Stimulated activated CD8-positive, alpha-beta memory T cell treated with anti-CD3 and anti-CD28 coated beads, Interleukin-7, amount 100 ng/mL, for 4 hours (primary cell): ENCODE results near the gene RNF133.

ENCODE experiments used
- DNase-seq, 2 donors: peaks; one replicate each; pipeline ENCODE4 v3.0.0-alpha.2; 2020; ENCODE audit warnings: low read depth in 2 of 2

RNF133 gene, protein sequence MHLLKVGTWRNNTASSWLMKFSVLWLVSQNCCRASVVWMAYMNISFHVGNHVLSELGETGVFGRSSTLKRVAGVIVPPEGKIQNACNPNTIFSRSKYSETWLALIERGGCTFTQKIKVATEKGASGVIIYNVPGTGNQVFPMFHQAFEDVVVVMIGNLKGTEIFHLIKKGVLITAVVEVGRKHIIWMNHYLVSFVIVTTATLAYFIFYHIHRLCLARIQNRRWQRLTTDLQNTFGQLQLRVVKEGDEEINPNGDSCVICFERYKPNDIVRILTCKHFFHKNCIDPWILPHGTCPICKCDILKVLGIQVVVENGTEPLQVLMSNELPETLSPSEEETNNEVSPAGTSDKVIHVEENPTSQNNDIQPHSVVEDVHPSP

DNA sequence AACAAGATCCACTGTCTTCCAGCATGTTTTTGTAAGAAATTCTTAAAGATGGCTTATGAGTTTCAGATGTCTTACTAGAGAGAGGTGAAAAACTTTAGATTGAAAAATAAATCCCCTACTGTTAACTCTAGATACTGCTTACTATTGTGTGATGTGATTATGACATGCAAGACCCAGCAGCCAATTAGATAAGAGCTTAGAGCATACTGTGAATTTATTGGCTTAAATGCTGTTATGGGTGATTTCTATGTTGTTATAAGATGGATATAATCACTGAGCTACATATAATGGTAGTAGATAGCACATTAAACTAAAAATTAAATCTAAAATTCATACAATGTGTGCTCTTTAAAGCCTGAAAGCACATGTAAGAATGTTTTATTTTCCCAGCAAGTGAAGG, at the start of gene RNF133:
RNF133 (minus strand) TSS at position 101 of the 400 bp plus-strand sequence. CDS start 199 bp downstream, outside the sequence.
- no peak for DNase-seq

DNA sequence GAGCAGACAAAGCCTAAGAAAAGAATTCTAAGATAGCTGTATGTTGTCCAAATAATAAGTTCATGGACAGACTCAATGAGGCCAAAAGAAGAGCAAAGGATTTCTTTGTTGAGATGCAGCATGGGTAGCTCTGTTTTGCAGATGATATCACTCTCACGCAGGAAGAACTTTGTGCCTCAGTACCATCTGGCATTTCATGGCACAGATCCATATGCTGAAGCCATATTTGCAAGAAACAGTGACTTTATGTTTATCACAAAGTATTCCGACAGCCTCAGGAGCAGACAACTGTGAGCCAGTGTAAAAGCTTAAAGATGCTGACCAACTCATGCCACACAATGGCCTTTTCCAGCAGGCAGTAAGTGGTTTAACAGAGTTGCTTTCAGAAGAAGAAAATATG, 49.3 kb upstream of the RNF133 start:
- DNase-seq = no peak

DNA sequence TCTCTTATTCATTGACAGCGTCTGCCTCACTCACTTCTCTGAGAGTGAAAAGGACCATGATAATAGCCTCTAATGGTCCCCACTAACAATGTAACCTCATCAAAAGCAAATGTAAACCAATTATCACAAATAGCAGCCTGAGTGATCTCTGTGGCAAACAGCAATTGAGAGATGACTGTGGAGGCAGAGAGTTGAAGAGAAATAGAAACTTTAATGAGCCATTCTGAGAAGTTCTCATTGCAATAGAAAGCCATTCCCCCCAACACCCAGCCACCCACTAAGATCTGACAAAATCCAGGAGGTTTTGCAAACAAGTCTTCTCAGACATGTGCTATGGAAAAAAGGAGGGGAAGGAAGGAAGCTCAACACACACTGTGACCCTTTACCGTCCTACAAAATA, 48.0 kb upstream of the RNF133 start:
- no peak for DNase-seq

DNA sequence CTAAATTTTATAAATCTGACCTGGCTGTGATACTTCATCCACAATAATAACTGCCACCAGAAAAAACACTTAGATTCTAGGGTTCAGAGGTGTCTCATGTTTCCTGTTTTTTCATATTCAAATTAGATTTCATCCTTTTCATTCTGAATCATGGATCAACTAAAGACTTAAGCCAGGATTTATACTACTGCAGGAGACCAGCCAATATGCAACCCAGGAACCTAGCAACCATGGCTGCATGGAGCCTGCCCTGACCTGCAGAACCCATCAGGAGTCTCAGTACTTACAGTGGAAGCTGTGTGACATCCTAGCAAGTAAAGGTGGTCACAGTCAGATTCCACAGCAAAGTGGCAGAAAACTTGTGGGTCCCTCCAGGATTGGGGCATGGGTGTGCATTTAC, 44.3 kb upstream of the RNF133 start:
- DNase-seq = no peak

DNA sequence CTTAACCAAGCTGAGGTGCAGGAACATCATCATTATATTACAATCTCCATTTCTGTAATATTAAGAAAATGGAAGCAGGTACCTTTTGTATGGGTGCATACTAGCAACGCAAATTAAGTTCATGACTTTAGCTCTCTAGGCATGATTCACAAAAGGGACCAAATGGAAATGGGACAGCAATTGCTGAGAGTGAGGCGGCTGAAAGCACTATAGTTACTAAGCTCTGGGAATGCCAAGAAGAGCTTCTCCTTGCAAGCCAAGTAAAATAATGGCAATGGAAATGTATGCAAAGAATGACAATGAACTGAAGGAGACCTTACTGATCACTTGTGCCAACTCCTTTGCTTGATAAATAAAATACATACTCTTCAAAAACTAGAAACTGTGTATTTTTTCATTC, 40.0 kb upstream of the RNF133 start:
- no peak for DNase-seq

DNA sequence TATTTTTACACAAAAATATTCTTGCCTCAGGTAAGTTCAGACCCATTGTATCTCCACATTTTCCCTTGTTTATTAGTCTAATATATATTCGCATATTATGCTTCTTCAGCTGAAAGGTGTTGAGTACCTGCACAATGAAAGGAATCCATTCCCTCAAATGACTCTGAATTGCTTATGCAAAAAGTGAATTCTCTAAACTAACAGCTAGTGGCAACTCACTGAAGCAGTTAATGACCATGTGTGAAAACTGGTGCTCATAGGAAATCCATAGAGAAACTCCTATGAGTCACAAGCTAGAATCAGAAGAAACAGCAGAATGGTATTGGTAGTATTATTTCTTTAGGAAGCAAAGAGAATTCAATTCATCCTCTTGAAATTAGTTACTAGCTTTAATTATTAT, 37.3 kb upstream of the RNF133 start:
- DNase-seq = no peak

DNA sequence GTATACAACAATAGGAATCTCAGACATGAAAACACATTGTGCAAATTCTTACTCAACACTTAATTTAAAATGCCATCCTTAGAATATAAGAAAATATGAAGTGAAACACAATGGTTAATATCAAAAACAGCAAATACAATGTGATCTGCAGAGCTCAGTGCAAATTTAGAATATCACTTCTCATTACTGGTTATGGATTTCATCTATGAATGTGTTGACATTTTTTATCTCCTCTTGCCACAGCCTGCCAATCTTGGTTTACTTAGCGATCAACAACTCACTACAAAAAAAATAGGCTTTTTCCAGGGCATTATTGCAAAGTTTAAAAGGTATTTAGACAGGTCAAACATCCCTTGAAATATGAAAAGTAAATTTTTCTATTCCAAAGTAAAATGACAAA, 28.8 kb upstream of the RNF133 start:
- no peak for DNase-seq

DNA sequence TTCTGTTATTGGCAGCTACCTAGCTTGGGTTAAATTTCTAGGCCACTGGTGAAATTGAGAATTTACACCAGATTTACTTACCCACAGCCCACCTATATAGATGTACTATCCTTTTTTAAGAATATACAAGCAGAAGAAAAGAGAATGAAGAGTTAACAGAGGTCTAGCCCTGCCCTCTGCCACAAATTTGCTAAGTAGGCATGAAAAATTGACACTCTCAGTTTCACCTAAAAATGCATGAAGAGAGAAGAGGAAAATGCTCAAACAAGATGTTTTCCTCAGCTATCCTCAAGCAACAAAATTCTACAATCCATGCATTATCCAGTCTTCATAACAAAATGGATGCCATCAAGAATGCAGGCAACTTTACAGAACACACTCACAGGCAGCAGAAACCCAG, 28.4 kb upstream of the RNF133 start:
- no peak for DNase-seq

DNA sequence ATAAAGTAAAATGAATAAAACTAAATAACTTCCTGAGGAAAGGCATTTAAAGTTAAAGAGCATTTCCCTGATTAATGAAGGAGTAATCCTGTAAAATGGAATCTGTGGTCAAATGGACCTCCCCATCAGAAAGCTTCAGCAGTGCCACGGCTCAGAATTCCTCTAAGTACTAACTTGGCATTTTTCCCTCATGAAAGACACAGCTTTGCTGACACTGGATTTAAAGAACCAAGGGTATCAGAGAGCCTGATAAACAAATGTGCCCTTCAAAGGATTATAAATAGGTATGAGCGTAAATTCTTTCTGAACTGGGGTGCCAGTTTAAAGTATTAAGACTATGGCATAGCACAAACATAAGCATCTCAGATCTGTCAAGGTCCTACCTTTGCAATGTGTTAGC, 28.0 kb upstream of the RNF133 start:
- no peak for DNase-seq

DNA sequence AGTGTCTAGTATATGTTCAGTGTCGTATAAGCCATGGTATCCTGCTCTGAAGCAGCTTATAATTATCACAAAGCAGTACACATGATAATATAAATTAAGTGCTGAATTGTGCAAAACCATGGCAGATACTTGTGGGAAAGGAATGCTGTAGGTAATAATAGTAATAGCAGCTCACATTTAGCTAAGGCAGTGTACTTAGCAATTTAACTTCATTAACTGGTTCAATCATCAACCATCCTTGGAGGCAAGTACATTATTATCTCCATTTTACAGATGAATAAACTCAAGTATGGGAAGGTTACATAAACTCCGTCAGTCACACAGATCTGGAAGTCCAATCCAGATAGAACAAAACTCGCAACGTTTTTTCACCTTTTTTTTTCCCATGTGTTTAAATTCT, 25.4 kb upstream of the RNF133 start:
- no peak for DNase-seq

DNA sequence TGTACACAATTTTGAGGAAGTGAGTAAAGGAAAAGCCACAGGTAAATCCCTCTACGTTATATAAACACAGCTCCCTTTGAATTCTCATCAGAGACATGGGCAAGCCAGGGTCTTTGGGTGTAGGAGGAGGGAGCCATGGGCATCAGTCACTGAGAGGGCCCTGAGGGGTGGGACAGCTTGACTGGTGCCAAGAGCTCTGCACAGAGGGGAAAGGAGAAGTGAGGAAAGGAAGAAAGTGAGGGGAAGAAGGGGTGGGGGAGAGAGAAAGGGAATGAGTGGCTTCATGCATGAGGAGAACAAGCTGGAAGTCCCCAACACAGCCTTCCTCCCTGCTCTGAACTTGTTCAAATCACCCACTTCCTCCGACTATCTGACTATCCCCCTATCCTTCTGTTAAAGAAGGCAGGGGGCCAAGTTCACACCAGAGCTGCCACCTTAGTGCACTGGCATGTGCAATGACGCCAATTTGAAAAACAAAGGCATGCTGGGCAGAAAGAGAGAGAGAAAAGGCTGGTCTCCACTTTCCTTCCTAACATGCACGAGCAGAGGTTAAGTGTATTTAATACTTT, 20.2 kb upstream of the RNF133 start:
- no peak for DNase-seq

DNA sequence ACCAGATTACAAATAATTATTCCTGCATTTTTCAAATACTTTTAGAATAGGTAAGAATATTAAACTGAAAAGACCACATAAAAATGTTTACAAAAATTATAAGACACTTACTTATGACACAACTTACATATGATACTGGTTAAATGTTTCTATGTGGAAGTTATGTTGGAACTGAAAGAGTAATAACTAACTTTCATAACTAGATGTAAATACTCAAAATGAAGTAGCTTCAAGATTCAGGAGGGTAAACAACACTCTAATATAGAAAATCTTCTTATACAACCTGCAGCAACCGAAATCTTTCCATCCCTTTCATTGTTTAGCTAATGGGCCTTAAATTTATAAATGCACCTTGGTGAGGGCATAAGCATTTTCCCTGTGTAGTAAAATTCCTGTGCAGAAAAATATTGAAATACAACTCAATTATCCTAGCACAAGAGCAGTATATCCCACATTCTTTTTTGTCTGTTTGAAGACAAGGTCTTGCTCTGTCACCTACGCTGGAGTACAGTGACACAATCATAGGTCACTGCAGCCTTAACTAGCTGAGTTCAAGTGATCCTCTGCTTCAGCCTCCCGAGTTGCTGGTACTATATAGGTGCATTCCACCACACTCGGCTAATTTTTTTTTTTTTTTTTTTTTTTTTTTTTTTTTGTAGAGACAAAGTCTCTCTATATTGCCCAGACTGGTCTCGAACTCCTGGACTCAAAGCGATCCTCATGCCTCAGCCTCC, 18.6 kb upstream of the RNF133 start:
- DNase-seq = no peak

DNA sequence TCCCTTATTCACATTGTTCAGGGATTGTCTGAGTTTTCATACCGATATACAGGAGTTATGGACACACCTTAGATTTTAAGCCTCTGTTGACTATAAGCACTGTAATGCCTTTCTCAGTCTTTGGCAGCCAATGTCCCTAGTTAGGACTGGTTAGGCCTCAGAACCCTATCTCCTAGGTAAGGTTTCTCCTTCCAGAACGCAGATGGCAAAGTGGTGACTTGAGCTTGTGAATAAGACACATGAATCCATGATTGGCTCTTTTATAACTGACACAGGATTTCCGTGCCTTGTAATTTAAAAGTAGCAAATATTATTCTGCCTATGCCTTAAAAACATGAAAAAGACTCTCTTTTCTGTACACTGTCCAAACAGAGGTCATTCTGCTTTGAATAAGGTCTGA, 16.3 kb upstream of the RNF133 start:
- no peak for DNase-seq

DNA sequence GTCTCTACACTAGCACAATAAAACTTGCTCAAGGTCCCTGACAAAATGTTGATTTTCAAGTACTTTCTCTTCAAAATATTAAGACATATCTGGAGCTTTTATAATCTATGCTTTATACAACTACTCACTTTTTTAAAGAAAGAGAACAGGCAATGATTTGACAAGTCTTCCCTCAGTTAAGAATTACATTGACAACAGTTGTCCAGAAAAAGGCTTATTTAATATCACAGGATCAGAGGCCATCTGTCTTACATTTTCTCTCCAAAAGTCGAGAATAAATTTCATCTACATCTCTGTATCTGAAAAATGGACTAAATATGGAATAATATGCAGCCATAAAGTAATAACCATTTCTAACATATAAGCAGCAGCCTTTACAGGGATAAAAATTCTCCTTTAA, 12.0 kb upstream of the RNF133 start:
- DNase-seq = no peak

DNA sequence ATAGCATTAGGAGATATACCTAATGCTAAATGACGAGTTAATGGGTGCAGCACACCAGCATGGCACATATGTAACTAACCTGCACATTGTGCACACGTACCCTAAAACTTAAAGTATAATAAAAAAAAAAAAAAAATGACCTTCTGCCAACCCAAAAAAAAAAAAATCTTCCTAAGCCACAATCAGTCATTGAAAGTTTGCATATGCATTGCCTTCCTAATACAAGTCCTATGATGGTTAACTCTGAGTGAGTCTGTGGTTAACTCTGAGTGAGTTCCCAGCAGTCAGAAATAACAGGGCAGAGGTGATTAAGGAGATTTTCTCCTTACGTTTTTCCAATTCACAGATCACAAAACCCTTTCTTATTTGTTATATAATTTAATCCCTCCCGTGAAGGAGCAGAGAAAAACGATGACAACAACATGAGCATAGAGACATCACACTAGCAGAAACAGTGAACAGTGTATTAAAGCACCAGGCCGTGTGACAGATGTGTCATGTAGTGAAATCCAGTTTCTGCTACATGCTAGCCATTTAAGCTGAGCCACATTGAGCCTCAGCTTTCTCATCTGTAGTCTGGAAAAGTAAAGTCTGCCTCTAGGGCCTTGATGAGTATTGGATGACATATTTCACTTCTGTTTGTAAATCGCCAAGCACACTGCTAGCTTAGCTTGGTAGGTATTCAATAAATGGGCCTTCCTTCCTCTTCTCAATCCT, 11.2 kb upstream of the RNF133 start:
- no peak for DNase-seq

DNA sequence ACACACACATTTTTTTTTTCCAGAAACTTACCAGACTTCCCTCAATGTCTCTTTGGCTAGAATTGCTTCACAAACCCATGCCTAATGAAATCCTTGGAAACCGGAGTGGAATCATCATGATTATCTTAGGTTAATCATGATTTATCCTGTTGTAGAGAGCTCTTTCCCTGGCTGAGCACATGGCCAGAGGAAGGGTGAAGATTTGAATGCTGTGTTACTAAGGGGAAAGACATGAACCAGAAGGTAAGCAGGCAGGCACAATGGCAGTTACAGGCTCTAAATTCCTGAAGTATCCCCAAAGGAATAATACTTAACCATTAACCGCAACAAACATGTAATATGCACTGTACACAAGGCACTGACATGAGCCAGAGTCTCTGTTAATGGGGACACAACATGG, 7.9 kb upstream of the RNF133 start:
- no peak for DNase-seq

DNA sequence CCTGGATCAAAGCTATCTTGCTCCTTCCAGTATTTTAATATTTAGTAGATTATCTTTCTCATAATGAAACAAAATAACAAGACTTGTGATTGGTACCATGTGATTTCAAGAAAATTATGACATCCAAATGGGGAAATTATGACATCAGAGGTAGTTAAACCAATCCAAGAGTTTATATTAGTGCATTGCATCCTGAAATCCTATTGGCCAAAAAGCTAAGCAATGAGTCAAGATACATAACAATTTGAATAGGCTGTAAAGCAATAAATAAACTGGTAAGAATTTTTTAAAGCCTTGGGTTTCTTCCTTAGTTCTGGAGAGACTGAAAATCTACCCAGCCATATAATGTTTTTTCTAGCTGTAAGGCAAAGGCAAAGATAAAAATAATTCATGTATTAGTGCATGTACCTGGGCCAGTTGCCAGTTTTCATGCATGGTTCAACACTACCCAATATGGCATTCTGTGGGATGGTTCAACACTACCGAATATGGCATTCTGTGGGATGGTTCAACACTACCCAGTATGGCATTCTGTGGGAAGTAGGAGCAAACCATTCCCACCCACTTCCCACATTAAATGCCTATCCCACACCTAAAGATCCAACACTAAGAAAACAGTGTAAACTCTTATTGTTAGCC, 4.1 kb upstream of the RNF133 start, which contains the start of gene RNF148:
RNF148 (minus strand) TSS at position 51 of the 639 bp plus-strand sequence. CDS start 172 bp downstream, outside the sequence.
- DNase-seq = no peak

DNA sequence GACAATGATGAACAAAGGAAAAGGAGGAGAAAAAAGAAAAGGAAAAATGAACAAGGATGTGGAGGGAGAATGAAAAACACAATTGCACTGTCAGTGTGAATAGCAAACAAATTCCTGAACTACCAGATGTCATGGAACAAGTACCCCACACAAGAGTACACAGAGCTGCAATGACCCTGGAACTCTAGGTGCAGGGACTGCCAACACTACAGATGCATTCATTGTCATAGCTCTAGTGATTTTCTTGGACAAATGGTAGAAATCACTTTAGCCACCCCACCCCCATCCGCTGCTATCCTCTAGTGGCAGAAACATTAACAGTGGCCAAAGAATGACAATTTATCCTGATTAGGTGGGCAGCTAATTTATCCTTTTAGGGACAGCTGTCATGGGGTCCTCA, 3.1 kb downstream of the RNF133 start:
- no peak for DNase-seq

DNA sequence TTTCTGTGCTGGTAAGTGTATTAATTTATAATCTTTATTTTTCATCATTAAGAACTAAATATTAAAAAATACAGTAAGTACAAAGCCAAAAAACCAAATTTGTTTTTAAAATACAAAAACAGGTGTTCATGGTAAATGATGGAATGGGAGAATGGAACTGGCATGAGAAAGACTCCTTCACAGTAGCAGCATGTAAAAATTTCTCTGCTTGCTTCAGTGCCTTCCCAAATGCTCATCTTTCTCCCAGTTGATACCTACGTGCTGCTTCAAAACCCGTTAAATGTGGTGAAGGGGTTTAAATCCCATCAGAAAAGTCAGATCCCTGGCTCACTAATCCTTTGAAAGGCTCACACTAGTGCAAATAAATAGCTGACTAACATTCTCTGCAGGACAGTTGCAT, 4.2 kb downstream of the RNF133 start:
- no peak for DNase-seq

DNA sequence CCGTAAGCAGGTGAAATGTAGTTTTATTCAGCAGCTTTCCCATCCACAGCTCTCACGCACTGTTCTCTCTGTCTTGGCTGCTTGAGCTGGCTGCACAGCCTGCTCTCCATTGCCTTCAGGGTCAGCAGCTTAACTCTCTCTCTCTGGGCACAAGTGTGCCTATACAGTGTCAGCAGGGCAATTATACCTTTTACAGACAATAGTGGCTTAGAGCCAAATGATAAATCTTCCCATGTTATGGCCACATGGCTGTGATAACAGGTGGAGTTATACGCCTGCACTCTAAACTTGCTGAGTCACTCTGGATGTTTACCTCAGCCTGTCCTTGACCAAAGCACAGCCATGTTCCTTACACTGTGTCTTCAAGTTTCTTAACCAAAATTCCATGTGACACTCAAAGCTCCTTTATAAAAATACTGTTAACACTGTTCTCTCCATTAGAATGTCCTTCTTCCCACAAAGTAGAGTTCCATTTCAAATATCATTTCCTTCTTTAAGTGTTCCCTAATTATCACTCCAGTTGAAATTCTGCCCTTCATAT, 6.1 kb downstream of the RNF133 start:
- DNase-seq = no peak

DNA sequence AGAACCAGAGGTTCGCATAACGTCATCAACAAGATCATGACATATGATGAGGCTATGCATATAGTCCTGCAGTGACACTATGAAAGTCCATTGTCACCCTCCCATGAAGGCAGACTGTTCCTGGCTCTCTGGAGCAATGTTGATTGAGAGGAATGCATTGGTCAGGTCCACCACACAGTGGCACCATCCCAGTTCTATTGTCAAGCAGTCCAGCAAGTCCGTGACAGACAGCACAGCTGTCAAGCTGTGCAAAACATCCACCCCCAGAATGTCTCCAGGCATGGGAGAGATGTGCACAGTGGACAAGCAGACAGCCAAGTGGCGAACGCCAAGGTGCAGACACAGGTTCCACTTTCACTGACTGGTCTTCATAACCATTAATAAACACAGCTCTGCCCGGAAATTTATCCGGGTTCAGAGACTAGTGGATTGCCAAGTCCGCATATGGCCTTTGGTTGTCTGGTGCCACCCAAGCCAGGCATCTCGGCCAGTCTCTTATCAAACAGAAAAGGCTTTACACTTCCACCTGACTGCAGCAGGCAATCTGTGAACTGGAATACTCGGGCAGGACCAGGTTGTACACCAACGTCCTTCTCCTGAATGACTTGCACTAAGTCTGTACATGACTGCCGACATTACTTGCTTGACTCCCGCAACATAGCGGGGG, 7.2 kb downstream of the RNF133 start:
- no peak for DNase-seq
